Activated CD4-positive, alpha-beta T cell treated with anti-CD3 and anti-CD28 coated beads for 36 hours (primary cell): ENCODE data around the gene CPT1A. TPM values are rescaled to one million over a fixed set of nuclear protein-coding genes. Genes with fewer than 3 reads are reported as not detected.

ENCODE experiments used
- ATAC-seq: fragments of 200-7000 bp; cut with Tn5 transposase; one replicate; pipeline ENCODE4 v1.10.0; 2021; ENCODE audit warnings: mild to moderate bottlenecking, moderate library complexity
- CTCF ChIA-PET: fragments of 350-600 bp; sonication (Branson Sonifier 250); formaldehyde crosslinking; loops from one replicate; lab custom pipeline; 2021; ENCODE audit warnings: antibody characterized with exemption; lab: Charles Lee
- POLR2A ChIA-PET: fragments of 350-600 bp; sonication (Branson Sonifier 250); formaldehyde crosslinking; loops from one replicate; lab custom pipeline; 2021; ENCODE audit warnings: antibody characterized with exemption, inconsistent platforms; lab: Charles Lee
- DNase-seq: peaks from one replicate; pipeline ENCODE4 v3.0.0-alpha.2; 2020
- H3K27ac Mint-ChIP-seq: one replicate; pipeline ENCODE4 v1.8.0; 2021; ENCODE audit warnings: mixed read lengths
- H3K27me3 Mint-ChIP-seq: one replicate; pipeline ENCODE4 v1.8.0; 2021; ENCODE audit warnings: mixed read lengths
- H3K36me3 Mint-ChIP-seq: one replicate; pipeline ENCODE4 v1.8.0; 2021; ENCODE audit warnings: low read depth, mixed read lengths
- H3K4me1 Mint-ChIP-seq: one replicate; pipeline ENCODE4 v1.8.0; 2021; ENCODE audit warnings: mixed read lengths
- H3K4me3 Mint-ChIP-seq: one replicate; pipeline ENCODE4 v1.8.0; 2021; ENCODE audit warnings: mild to moderate bottlenecking, moderate library complexity, mixed read lengths
- H3K9me3 Mint-ChIP-seq: one replicate; pipeline ENCODE4 v1.8.0; 2021; ENCODE audit warnings: low read depth, mixed read lengths
- intact Hi-C, 2 experiments: fragments of 100-400 bp; cut with DNase I in 1 of 2; cut with micrococcal nuclease in 1 of 2; formaldehyde crosslinking; loops; one replicate each; pipeline versions ENCODE4 v1.14.2 to v1.15.1; 2022 to 2024; cut with DNase I, micrococcal nuclease
- total RNA-seq, 2 experiments: library from RNA; stranded (reverse); gene quantifications; one replicate each; pipeline ENCODE4 v1.2.3, GENCODE V29; 2021

Gene CPT1A
- total RNA-seq, 2 experiments from 2014 or later = 23.3 to 25.4 TPM

DNA sequence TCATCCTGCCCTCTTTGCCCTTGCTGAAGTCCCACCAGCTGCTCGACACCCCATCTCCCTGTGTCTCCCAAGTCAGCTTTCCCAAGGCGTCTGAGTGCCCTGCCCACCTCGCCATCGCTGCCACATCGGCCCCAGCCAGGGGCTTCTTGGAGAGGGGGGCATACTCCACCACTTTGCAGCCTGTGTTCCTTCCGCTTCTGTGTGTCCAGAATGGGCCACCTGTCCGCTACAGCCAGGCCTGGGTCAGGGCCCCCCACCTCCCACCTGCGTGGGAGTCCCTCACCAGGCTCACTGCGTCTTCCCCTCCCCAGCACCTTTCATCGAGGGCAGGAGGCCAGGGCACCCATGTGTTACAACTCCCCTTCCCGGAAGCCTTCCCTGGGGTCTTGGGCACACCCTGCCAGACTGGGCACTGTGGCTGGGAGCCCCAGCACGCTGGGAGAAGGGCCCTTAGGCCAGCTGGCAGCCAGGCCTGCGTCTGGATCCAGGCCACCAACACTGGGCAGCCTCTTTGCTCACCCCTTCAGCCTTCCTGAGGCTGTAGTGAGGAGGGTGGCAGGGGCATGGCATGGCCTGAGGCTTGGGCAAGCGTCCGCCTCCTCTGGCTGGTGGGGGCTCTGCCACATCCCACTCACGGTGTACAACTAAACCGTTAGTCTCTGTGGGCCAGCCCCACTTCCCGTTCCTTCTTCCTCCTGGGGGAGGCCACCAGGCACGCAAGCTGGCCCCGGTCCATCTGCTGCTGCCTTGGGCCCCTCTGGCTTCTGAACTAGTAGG, 13.4 kb downstream of the CPT1A start:
- no peaks in the 10 kb centered on the region for H3K27me3 Mint-ChIP-seq
- H3K36me3 Mint-ChIP-seq = no peaks in the 10 kb centered on the region
- peaks cover 26% of the 10 kb centered on the region for H3K4me1 Mint-ChIP-seq
- peak overlapping the region; percentile 13 for H3K27ac Mint-ChIP-seq
- ChIA-PET POLR2A (interaction anchor here (0.6 kb wide), 1 partner anchor 8 kb away, joined by 4 read pairs; no protein-coding TSS in a partner anchor), CTCF (interaction anchor here (0.6 kb wide), 1 partner anchor 67 kb away, joined by 3 read pairs; no protein-coding TSS in a partner anchor)
- no peak overlapping the region for H3K4me3 Mint-ChIP-seq
- intact Hi-C loops = no loop called here
- DNase-seq (no peak), ATAC-seq (no peak)
- H3K9me3 Mint-ChIP-seq = no peaks in the 10 kb centered on the region

DNA sequence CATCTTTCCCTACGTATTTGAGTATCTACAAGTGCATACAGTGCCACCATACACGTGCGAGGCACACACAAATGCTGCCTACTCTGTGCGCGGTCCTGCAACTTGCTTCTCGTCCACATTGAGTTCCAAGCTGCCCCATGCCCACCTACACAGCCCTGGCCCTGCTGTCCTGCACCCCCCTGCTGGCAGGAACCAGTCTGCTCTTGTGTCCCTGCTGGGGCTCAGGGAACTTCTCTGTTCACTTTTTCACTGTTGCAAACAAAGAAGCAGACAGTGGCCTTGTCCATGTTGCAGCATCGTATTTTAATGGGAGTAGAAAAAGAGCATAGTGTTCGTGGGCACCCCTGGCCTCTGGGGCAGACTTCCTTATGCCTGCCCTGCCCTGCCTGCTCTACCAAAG, 14.0 kb downstream of the CPT1A start:
- CTCF ChIA-PET = interaction anchor here (0.6 to 1.3 kb wide), 2 partner anchors 17 to 67 kb away, joined by 3 read pairs; no protein-coding TSS in a partner anchor
- DNase-seq (no peak), ATAC-seq (no peak)
- H3K36me3 Mint-ChIP-seq = no peaks in the 10 kb centered on the region
- H3K4me1 Mint-ChIP-seq = peaks cover 26% of the 10 kb centered on the region
- H3K9me3 Mint-ChIP-seq = no peaks in the 10 kb centered on the region
- POLR2A ChIA-PET = interaction anchor here (0.6 kb wide), 1 partner anchor 9 kb away, joined by 4 read pairs; no protein-coding TSS in a partner anchor
- H3K27me3 Mint-ChIP-seq = no peaks in the 10 kb centered on the region
- intact Hi-C loops = no loop called here
- no peak overlapping the region for H3K27ac Mint-ChIP-seq
- no peak overlapping the region for H3K4me3 Mint-ChIP-seq

DNA sequence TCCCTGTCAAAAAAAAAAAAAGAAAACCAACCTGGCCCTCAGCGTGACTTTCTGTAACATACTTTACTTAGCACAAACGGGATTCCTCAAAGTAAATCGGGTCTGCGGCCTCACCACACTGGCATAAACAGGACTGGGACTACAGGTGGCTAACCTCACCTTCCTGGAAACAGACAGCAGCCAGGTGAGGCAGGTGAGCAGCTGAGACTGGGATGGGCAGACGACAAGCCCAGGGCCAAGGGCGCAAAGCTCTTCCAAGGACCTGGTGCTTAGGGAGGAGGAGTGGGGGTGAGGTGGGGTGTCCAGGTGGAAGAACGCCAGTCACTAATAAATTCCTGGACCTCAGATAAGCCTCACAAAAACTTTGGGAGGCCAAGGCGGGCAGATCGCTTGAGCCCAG, 15.0 kb downstream of the CPT1A start:
- H3K4me1 Mint-ChIP-seq = peaks cover 26% of the 10 kb centered on the region
- CTCF ChIA-PET = interaction anchor here (1.3 kb wide), 1 partner anchor 18 kb away, joined by 3 read pairs; no protein-coding TSS in a partner anchor
- H3K4me3 Mint-ChIP-seq = no peak overlapping the region
- ATAC-seq (no peak), DNase-seq (no peak)
- no peaks in the 10 kb centered on the region for H3K36me3 Mint-ChIP-seq
- intact Hi-C loops = no loop called here
- H3K27me3 Mint-ChIP-seq = no peaks in the 10 kb centered on the region
- no peak overlapping the region for H3K27ac Mint-ChIP-seq
- H3K9me3 Mint-ChIP-seq = no peaks in the 10 kb centered on the region
- POLR2A ChIA-PET = no interaction called here

DNA sequence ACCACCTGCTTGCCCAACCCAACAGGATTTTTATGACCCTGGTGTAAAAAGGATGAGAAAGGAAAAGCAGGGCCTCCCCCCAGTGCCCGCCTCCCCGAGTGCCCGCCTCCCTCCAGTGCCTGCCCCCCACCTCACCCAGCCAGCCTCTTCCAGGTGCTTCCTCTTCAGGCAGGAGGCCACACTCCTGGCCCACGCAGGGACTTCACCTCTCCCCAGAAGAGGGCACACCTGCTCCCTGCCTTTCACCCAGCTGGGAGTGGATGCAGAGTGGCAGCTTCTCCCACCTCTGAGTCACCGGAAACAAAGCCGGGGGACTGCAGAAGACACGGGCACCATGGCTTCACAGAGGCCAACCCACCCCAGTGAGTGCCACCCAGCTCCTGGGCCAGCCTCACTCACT, 16.1 kb downstream of the CPT1A start:
- H3K4me1 Mint-ChIP-seq = peaks cover 27% of the 10 kb centered on the region
- no peak overlapping the region for H3K4me3 Mint-ChIP-seq
- POLR2A ChIA-PET = no interaction called here
- H3K36me3 Mint-ChIP-seq = no peaks in the 10 kb centered on the region
- H3K27ac Mint-ChIP-seq = peak overlapping the region; percentile 55
- ATAC-seq = peak; percentile 94
- CTCF ChIA-PET = no interaction called here
- H3K9me3 Mint-ChIP-seq = no peaks in the 10 kb centered on the region
- peak; percentile 66 for DNase-seq
- intact Hi-C loops = no loop called here
- no peaks in the 10 kb centered on the region for H3K27me3 Mint-ChIP-seq

DNA sequence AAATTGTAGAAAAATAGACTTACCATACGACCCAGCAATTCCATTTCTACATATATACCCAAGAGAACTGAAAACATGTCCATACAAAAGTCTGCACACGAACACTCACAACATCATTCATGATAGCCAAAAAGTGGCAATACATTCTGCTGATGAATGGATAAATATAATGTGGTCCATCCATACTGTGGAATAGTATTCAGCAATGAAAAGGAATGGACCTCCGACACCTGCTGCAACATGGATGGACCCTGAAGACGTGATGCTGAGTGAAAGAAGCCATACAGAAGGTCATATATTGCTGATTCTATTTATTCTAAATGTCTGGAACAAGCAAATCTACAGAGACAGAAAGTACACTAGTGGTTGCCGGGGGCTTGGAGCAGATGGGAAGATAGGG, 19.2 kb downstream of the CPT1A start:
- H3K9me3 Mint-ChIP-seq = no peaks in the 10 kb centered on the region
- ATAC-seq (no peak), DNase-seq (no peak)
- intact Hi-C loops = no loop called here
- ChIA-PET POLR2A (no interaction called here), CTCF (no interaction called here)
- no peaks in the 10 kb centered on the region for H3K27me3 Mint-ChIP-seq
- no peak overlapping the region for H3K4me3 Mint-ChIP-seq
- no peaks in the 10 kb centered on the region for H3K36me3 Mint-ChIP-seq
- H3K27ac Mint-ChIP-seq = no peak overlapping the region
- H3K4me1 Mint-ChIP-seq = peaks cover 22% of the 10 kb centered on the region

DNA sequence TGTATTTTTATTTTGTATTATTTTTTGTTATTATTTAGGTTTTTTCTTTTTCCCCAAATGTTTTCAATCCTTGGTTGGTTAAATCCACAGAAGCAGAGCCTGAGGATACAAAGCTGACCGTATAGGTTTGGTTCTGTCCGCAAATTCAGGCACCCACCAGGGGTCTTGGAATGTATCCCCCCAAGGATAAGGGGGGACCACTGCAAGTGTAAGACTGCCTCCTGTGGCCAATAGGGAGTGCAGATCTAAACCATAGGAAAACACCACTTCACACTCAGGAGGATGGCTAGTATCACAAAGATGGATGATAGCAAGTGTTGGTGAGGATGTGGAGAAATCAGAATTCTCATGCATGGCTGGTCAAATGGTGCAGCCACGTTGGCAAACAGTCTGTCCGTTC, 20.0 kb downstream of the CPT1A start:
- intact Hi-C loops = no loop called here
- ATAC-seq (no peak), DNase-seq (no peak)
- no peaks in the 10 kb centered on the region for H3K9me3 Mint-ChIP-seq
- H3K36me3 Mint-ChIP-seq = no peaks in the 10 kb centered on the region
- ChIA-PET POLR2A (no interaction called here), CTCF (interaction anchor here (1.3 kb wide), 1 partner anchor 23 kb away, joined by 3 read pairs; no protein-coding TSS in a partner anchor)
- H3K4me1 Mint-ChIP-seq = peaks cover 31% of the 10 kb centered on the region
- no peak overlapping the region for H3K4me3 Mint-ChIP-seq
- H3K27ac Mint-ChIP-seq = no peak overlapping the region
- H3K27me3 Mint-ChIP-seq = no peaks in the 10 kb centered on the region

DNA sequence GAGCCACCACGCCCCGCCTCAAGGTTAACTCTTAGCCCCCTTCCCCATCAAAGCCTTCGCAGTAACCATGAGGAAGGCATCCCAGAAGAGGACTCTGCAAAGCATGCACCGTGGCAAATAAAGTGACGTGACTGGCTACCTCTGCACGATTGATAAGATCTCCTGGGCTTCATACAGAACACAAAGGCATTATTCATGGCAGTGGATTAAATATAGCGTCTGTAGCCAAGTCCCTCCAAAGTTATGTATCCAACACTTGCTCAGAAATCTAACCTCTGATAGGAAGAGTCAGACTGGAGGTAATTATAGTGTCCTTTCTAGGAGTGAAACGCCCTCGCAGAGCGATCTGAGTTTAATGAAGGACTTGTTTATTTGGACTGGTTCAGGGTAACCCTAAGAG, 22.4 kb downstream of the CPT1A start:
- Mint-ChIP-seq H3K27ac (no peak overlapping the region), H3K27me3 (no peaks in the 10 kb centered on the region), H3K9me3 (no peaks in the 10 kb centered on the region), H3K36me3 (no peaks in the 10 kb centered on the region), H3K4me1 (peaks cover 21% of the 10 kb centered on the region), H3K4me3 (no peak overlapping the region)
- no peak for ATAC-seq
- ChIA-PET POLR2A (no interaction called here), CTCF (interaction anchor here (1.2 kb wide), 1 partner anchor 28 kb away, joined by 3 read pairs; no protein-coding TSS in a partner anchor)
- no peak for DNase-seq
- intact Hi-C loops = no loop called here

DNA sequence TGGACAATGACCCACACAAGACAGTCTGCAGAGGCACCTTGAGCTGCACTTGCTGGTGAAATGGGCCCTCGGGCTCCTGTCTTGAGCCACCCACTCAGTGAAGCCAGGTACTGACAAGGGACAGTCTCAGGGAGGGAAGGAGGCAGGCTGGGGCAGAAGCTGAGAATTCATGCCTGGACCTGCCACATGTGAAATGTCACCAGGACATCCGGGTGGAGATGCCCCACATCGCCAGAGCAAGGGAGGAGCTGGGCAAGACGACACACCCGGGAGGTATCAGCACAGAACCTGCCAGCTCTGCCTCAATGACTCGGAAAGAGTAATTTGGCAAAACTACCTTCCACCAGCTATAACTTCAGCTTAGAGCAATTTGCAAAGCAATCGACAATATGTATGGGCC, 23.5 kb downstream of the CPT1A start:
- DNase-seq (no peak), ATAC-seq (no peak)
- no peaks in the 10 kb centered on the region for H3K9me3 Mint-ChIP-seq
- intact Hi-C loops = no loop called here
- H3K36me3 Mint-ChIP-seq = no peaks in the 10 kb centered on the region
- H3K4me1 Mint-ChIP-seq = peaks cover 21% of the 10 kb centered on the region
- no peak overlapping the region for H3K4me3 Mint-ChIP-seq
- no peaks in the 10 kb centered on the region for H3K27me3 Mint-ChIP-seq
- H3K27ac Mint-ChIP-seq = no peak overlapping the region
- CTCF ChIA-PET = interaction anchor here (1.0 kb wide), 2 partner anchors 19 to 25 kb away, joined by 3 to 4 read pairs; no protein-coding TSS in a partner anchor
- POLR2A ChIA-PET = no interaction called here

DNA sequence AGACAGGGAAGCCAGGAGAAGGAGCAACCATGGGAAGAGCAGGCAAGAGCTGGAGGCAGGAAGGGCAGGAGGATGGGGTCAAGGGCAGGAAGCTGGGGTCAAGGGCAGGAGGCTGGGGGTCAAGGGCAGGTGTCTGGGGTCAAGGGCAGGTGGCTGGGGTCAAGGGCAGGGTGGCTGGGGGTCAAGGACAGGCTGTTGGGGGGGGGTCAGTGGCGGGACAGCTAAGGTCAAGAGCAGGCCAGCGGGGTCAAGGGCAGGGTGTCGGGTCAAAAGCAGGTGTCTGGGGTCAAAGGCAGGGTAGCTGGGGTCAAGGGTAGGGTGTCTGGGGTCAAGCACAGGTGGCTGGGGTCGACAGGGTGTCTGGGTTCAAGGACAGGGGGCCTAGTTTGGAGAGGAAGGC, 24.2 kb downstream of the CPT1A start:
- CTCF ChIA-PET = interaction anchor here (1.0 kb wide), 1 partner anchor 19 kb away, joined by 3 read pairs; no protein-coding TSS in a partner anchor
- intact Hi-C loops = no loop called here
- no peak overlapping the region for H3K4me3 Mint-ChIP-seq
- POLR2A ChIA-PET = interaction anchor here (0.6 kb wide), 1 partner anchor 144 kb away, joined by 3 read pairs; no protein-coding TSS in a partner anchor
- H3K4me1 Mint-ChIP-seq = peaks cover 21% of the 10 kb centered on the region
- no peaks in the 10 kb centered on the region for H3K27me3 Mint-ChIP-seq
- no peaks in the 10 kb centered on the region for H3K9me3 Mint-ChIP-seq
- peak overlapping the region; percentile 45 for H3K27ac Mint-ChIP-seq
- peaks cover 4% of the 10 kb centered on the region for H3K36me3 Mint-ChIP-seq
- ATAC-seq (no peak), DNase-seq (no peak)

DNA sequence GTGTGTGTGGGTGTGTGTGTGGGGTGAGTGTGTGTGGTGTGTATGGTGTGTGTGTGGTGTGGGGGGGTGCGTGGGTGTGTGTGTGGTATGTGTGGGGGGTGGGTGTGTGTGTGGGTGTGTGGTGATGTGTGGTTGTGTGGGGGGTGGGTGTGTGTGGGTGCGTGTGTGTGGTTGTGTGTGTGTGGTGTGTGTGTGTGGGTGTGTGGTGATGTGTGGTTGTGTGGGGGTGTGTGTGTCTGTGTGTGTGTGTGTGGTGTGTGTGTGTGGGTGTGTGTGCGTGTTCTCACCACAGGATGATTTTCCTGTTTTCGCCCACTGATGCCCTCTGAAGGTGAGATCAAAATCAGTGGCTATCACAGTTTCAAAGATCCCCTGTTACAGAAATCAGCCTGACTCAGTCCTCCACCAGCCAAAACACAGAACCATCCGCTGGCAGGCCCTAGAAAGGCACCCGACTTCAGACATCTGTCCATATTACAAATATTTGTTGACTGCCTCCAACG, 24.7 kb downstream of the CPT1A start:
- DNase-seq (peak; percentile 44), ATAC-seq (peak; percentile 80)
- Mint-ChIP-seq H3K36me3 (peaks cover 6% of the 10 kb centered on the region), H3K27ac (peak overlapping the region; percentile 45), H3K27me3 (no peaks in the 10 kb centered on the region), H3K4me1 (peaks cover 21% of the 10 kb centered on the region), H3K9me3 (no peaks in the 10 kb centered on the region), H3K4me3 (no peak overlapping the region)
- intact Hi-C loops = no loop called here
- ChIA-PET POLR2A (no interaction called here), CTCF (interaction anchor here (1.0 kb wide), 1 partner anchor 20 kb away, joined by 3 read pairs; no protein-coding TSS in a partner anchor)

DNA sequence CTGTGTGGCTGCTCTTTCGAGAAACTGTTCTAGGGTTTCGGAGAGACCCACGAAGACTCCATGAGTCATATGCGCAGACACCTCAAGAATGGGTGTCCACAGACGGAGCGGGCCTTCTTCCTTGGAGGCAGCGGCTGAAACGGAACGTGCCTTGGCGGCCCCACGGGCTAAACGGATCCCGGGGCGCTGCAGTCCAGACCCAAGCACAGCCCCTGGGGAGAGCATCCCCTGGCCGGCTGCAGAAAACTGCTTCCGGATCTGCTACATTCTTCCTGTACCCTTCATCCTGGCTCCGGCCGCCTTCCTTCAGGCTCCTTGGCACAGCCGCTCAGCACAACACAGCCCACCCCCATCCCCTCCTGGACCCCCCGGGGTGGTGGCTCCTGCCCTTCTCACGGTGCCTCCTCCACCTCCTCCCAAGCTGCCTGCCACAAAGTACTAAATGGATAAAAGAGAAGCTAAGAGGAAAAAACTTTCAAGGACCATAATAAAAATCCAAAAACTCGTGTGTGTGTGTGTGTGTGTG, 25.4 kb downstream of the CPT1A start:
- H3K27me3 Mint-ChIP-seq = no peaks in the 10 kb centered on the region
- H3K36me3 Mint-ChIP-seq = peaks cover 6% of the 10 kb centered on the region
- no peaks in the 10 kb centered on the region for H3K9me3 Mint-ChIP-seq
- DNase-seq = no peak
- peaks cover 21% of the 10 kb centered on the region for H3K4me1 Mint-ChIP-seq
- ChIA-PET POLR2A (no interaction called here), CTCF (no interaction called here)
- no peak for ATAC-seq
- peak overlapping the region; percentile 19 for H3K27ac Mint-ChIP-seq
- intact Hi-C loops = no loop called here
- H3K4me3 Mint-ChIP-seq = no peak overlapping the region
